Embryonic facial prominence (tissue), 1 donor: ENCODE measurements around the gene SDK1.
"Not testable (repeated sequence)": the region's sequence is repeated elsewhere in the genome, so short reads cannot be mapped to it uniquely, and the experiment has no call there.

Experiments
- DNase-seq: peaks from one replicate; pipeline ENCODE4 v3.0.0-alpha.2; 2016; ENCODE audit errors: extremely low spot score

SDK1 gene

DNA sequence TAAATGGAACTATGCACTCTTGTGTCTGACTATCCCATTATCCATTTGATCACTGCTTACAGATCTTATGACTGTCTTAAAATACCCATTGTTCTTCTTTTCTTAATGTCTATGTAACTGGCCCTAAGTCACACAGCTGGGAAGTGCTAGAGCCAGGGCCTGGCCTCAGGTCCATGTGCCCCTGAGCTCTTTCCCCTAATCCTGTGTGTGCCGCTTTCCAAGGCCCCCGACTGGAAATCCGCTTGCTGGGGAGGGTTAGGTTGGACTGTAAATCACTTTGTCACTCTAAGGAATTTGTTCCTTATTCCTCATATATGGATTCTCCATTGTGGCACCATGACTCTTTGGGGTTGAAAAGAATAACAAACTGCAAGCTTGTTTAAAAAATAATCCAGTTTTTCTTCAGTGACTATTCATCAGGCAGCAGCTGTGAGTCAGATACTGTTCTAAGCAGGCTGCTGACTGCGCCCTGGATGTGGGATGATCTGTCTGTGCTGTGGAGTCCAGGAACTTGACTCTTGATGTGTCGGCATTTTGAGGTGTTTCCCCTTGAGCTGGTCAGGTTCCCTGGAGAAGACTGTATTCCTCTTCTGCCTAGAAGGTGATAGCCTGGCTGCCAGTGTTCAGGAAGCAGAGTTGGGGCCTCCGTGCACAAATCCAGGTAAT is 236.3 kb downstream of the SDK1 start:
- no peak for DNase-seq

DNA sequence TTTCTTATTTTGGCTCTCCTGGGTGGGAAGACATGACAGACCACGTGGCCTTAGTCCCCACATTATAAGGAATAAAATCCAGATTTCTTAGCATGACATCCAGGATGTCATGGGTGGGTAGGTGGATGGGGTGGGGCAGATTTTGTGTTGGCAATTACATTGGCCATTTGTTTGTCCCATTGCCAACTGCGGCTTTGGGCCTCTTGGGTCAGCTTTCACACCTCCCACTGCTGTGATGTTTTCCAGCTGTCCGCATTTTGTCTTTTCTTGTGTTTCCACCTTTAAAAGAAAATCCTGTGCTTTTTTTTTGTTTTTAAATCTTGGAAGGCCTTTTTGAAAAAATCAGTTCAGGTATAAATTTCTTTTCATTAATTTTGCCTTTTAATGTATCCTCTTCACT is 237.0 kb downstream of the SDK1 start:
- DNase-seq, result no peak

GRCh38 chr7:3540456-3541220 is 239.6 kb downstream of the SDK1 start:
- DNase-seq, result no peak

DNA sequence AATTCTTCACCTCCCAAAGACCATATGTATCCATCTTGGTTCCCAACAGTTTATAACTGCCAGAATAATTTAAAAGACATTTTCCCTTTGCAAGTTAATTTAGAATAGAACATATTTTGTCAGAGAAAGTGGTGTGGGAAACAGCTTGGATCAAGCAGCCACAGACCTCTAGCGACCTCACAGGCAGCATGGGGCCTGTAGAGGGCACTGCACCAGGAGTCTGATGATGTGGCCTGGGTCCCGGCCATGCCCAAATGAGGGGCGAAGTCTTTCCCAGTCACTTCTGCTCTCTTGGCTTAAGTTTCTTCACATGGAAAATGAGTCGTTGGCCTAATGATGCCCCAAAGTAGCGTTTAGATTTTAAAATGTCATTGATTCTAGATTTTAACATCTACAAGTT is 243.2 kb downstream of the SDK1 start:
- no peak for DNase-seq

DNA sequence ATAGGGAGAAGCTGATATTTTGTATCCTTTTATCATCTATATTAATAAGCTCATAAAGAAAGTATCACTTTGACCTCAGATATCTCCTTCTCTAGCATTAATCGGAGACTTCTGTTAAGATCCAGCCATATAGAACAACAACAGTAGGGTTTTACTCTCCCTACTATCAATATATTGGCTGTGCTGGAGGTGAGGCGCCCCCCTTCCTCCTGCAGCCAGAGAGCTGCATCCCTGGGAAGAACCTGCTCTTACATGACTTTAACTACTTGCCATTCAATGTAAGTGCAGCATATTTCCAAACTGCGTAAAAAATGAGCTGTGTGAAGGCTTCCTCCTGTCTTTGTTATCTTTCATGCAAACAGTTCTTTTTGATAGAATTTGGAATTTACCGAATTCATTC is 247.8 kb downstream of the SDK1 start:
- DNase-seq, result no peak

DNA sequence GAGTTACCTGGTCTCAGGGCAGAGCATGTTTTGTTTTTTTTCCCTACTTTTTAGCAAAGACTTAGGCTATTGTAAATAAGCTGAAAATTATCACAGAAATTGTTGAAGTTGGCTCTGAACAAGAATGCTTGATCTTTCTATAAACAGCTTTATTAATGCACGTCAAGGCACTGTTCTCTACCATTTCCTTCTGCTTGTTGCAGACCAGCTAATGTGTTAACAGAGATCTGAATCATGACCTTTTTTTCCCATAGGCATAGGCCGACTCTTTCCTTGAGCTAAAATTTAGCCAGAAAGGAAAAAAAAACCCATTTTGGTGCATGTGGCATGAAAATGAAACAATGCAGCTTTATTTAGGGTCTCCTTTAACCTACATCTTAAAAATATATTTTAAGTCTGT is 248.5 kb downstream of the SDK1 start:
- DNase-seq, result no peak

DNA sequence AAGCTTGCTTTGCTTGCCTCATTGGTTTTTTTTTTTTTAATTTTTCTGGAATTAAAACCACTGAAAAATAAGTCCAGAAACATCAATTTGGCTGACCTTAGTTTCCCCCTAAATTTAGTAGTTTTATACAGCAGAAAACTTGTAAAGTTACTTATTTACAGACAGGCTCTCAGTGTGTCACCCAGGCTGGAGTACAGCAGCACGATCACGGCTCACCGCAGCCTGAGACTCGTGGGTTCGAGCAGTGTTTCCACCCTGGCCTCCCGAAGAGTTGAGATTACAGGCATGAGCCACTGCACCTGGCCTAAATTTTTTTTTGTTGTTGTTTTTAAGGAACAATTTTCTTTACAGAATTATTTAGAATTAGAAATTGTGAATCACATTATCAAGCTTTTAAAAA is 250.5 kb downstream of the SDK1 start:
- DNase-seq, result no peak

- no peak for DNase-seq
Measured at GRCh38 chr7:3552499-3552898, 251.4 kb downstream of the SDK1 start.

- no peak for DNase-seq
Measured at GRCh38 chr7:3558400-3558799, 257.3 kb downstream of the SDK1 start.

DNA sequence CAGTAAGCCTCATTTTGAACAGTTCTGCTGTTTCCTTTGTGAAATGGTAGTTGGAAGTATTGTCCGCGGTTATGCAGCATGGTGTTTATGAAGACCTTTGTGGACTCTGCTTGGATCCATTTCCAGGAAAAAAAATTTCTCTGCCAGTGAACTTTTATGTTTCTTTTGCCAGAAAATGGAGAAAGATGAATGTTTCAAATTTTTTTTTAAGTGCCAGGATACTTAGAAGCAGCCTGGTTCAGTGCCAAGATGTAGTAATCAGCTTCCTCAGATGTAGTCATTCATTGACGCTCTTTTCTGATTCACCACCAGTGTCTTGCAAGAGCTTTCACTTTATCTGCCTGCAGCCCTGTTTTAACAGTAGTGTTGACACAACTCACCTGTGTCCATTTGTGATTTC is 258.2 kb downstream of the SDK1 start:
- no peak for DNase-seq

DNA sequence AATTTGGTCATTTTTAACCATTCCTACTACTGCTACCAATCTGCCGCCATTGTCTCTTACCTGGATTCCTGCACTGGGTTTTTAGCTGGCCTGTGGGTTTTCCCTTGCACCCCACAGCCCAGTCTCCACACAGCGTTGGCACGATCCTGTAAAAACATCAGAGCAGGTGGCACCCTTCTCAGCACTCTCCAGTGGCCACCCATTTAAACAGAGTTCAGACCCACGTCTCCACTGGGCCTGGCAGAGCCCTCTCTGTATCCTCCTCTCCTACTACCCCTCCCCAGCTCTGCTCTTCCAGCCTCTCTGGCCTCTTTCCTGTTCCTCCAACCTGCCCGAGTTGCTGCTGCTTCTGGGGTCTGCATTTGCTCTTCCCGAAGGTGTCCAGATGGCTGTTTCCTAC is 259.4 kb downstream of the SDK1 start:
- DNase-seq, result no peak

- DNase-seq, result no peak
Measured at GRCh38 chr7:3561932-3562331, 260.9 kb downstream of the SDK1 start.

DNA sequence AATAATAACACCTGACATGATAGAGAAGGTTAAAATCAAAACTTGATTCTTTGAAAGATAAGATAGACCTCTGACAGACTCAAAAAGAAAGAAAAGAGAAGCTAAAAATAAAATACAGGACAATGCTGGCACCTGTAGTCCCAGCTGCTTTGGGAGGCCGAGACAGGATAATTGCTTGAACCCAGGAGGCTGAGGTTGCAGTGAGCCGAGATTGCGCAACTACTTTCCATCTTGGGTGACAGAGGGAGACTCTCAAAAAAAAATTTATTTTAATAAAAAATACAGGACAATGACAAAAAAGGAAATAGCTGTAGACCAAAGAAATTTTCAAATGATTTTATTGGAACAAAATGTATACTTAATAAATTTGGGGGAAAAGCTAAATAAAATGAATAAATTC is 263.2 kb downstream of the SDK1 start:
- DNase-seq, result no peak

DNA sequence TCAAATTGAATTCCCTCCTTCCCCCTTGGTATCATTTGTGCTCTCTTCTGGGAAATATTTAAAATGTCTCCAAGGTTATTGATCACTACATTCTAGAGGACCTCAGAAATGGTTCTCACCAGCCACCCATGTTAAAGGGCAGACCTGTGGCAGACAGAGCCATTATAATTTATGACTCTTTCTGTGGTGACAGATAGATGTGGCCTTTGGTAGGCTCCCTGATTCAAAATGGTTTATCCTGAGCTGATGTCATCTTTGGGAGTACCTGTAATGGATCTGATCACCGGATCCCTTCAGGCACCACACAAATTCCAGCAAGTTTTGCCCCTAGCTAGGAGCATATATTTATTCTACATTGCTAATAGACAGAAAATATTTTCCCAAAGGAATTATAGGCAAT is 267.5 kb downstream of the SDK1 start:
- DNase-seq, result no peak

DNA sequence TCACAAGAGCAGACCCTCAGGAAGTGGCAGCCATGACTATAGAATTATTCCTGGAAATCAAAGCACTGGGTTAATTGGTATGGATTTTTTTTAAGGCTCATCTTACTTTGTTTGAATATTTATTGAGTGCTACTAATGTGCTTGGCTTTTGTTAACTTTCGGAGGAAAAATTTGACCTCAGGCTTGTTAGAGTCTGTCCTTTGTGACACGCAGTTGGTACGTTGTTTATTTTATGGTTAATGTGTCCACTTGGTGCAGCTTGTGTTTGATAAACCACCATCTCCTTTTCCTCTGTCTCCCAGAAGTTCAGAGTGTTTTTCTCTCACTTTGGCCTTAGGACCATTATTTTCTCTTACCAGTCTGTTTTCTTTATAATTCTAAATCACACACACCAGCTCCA is 268.6 kb downstream of the SDK1 start:
- no peak for DNase-seq

DNA sequence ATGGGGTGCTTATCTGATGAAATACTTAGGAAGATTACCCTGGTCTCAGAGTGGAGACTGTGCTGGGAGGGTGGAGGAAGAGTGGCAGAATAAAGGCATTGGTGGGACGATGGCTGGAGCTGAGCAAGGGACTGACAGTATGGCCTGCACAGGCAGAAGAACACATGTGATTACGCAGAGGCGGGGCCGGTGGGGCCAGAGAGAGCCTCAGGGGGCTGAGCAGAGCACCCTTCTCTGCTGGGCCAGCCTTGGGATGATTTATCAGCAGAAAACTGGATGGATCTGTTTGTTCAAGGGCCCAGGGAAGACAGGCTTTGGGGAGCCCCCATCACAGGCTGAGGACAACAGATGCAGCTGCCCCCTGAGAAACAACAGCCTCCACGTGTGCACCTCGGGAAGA is 272.1 kb downstream of the SDK1 start:
- DNase-seq, result no peak

GRCh38 chr7:3574386-3574785 is 273.3 kb downstream of the SDK1 start:
- no peak for DNase-seq

DNA sequence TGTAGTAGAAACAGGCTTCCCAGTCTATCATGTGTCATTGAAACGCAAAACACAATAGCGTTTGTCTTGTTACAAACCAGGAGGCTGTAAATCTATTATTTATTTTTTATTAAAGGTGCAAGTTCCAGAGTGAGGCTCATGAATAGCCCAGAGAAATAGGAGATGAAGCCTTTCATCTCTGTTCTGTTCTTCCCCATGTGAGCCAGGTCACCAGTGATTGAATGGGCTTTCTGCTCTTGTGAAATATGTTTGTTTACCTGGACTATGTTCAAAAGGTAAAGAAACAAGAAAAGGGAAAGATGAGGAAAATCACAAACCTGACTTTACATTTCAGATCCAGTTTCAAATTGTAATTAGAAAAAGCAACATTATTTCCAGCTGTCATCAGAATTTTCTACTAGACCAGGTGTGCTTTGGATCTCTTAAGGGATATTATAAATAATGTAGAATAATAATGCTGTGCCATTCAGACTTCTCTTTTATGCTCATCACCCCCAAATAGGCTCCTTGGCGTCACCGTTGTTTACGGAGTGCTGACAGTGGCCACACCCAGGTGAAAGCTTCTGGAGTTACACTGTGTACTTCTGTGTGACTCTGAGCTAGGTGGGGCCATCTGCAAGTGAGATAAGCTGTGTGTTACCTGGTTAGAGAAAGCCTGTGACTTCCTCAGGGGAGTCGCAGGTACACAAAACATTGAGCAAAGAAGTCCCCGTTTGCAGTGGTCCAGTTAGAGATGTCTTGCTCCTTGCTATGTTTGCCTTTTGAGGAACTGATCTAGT is 274.9 kb downstream of the SDK1 start:
- no peak for DNase-seq

DNA sequence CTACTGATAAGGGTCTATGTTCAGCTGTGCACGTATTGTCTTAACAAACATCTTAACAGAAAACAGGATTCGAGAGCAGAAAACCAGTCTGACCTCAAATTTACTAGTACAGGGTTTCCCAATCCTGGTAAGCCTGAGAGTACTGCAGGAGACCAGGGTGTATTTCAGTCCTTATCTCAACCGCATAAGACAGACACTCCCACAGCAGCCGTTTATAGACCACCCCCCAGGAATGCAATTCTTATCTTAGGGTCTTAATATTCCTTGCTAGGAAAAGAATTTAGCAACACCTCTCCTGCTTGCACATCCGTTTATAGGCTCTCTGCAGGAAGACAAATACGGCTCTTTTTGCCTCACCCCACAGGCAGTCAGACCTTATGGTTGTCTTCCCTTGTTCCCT is 277.3 kb downstream of the SDK1 start:
- no peak for DNase-seq

- DNase-seq, result no peak
Measured at GRCh38 chr7:3579638-3580219, 278.7 kb downstream of the SDK1 start.

DNA sequence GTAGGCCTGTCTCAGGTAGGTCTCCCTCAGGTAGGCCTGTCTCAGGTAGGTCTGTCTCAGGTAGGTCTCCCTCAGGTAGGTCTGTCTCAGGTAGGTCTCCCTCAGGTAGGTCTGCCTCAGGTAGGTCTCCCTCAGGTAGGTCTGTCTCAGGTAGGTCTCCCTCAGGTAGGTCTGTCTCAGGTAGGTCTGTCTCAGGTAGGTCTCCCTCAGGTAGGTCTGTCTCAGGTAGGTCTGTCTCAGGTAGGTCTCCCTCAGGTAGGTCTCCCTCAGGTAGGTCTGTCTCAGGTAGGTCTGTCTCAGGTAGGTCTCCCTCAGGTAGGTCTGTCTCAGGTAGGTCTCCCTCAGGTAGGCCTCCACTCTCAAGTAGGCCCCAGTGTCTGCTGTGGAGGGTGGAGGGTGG is 281.1 kb downstream of the SDK1 start:
- not testable (repeated sequence) for DNase-seq

- DNase-seq, result no peak
Measured at GRCh38 chr7:3585826-3586225, 284.8 kb downstream of the SDK1 start.

GRCh38 chr7:3588341-3588740 is 287.3 kb downstream of the SDK1 start:
- DNase-seq, result no peak
